Measurements from ENCODE around the gene ITM2C. TPM values are rescaled to one million over a fixed set of nuclear protein-coding genes. Genes with fewer than 3 reads are reported as not detected.

ITM2C gene
- total and polyA plus RNA-seq, 9 of the 15 experiments (the other 6 are each of a cell fraction or from before 2014, with no cell fraction given) = 0.49 to 58.8 (median 21.5) TPM

GRCh38 chr2:230864605-230865306 is at the start of gene ITM2C (continued):
- TF ChIP-seq TFAP4 (CRISPR knock-in tag; IDR thresholded peaks at IDR 0.05; ENCODE audit: borderline replicate concordance) (peak; percentile 18; the same call in 1 of the 2 replicates), IRF9 (tag; IDR thresholded peaks at IDR 0.05) (no peak), MCM5 (IDR thresholded peaks at IDR 0.05; ENCODE audit: low read depth) (no peak), ZC3H4 (CRISPR knock-in tag; IDR thresholded peaks at IDR 0.05; ENCODE audit: borderline replicate concordance) (no peak), MITF (IDR thresholded peaks at IDR 0.05) (no peak), BACH1 (tag; IDR thresholded peaks at IDR 0.05) (no peak), ZNF780A (CRISPR knock-in tag; IDR thresholded peaks at IDR 0.05) (no peak), TAF7 (tag; IDR thresholded peaks at IDR 0.05) (no peak), RBM22 (IDR thresholded peaks at IDR 0.05; ENCODE audit: low read depth, low read length, poor library complexity, severe bottlenecking) (no peak), PHB (CRISPR knock-in tag; IDR thresholded peaks at IDR 0.05) (no peak), BCOR (IDR thresholded peaks at IDR 0.05) (0 out of 2 replicates have a peak, but pooled peaks have one; percentile 46), RFX1 (IDR thresholded peaks at IDR 0.05) (no peak), ID3 (CRISPR knock-in tag; IDR thresholded peaks at IDR 0.05) (no peak), ID3 (tag; IDR thresholded peaks at IDR 0.05) (0 out of 2 replicates have a peak, but pooled peaks have one; percentile 2), TCF15 (CRISPR knock-in tag; IDR thresholded peaks at IDR 0.05) (no peak), ZNF408 (CRISPR knock-in tag; IDR thresholded peaks at IDR 0.05; ENCODE audit: low read depth) (no peak), ZNF347 (CRISPR knock-in tag; IDR thresholded peaks at IDR 0.05; ENCODE audit: low read depth) (no peak), SETDB1 (IDR thresholded peaks at IDR 0.05; ENCODE audit: low read length) (no peak), ZNF212 (CRISPR knock-in tag; IDR thresholded peaks at IDR 0.05) (no peak), STAT5B (CRISPR knock-in tag; IDR thresholded peaks at IDR 0.05) (no peak), MED1 (CRISPR knock-in tag; IDR thresholded peaks at IDR 0.05; ENCODE audit: borderline replicate concordance) (no peak), SPI1 (IDR thresholded peaks at IDR 0.05; ENCODE audit: borderline replicate concordance, low read depth, low read length) (no peak), ILF3 (IDR thresholded peaks at IDR 0.05; ENCODE audit: borderline replicate concordance) (no peak), CBX3 (IDR thresholded peaks at IDR 0.05; ENCODE audit: borderline replicate concordance in 1 of 2, low read length in 2 of 2) (0 out of 3 replicates have a peak, but pooled peaks of 1 of the 2 experiments have one; percentile 25), GTF2B (IDR thresholded peaks at IDR 0.05; ENCODE audit: extremely low read depth, insufficient read length) (no peak), ZFP36 (IDR thresholded peaks at IDR 0.05; ENCODE audit: low read depth, low read length, partially characterized antibody) (no peak)
